Measurements from ENCODE around the gene RNF8.

Gene RNF8

GRCh38 chr6:37366910-37367309, 13.1 kb downstream of the RNF8 start:
- no peak overlapping the region for H3K4me2 ChIP-seq (ENCODE audit: insufficient read depth, low read length)
- TF ChIP-seq EZH2 (IDR thresholded peaks at IDR 0.05; ENCODE audit: borderline replicate concordance, low read depth, low read length, severe bottlenecking) (no peak), CTCF (IDR thresholded peaks at IDR 0.05; ENCODE audit: borderline replicate concordance, extremely low read depth, low read length, poor library complexity, severe bottlenecking) (no peak)
- H3K79me2 ChIP-seq (ENCODE audit: insufficient read depth, low read length) = peaks cover 28% of the 10 kb centered on the region; the same call in 1 of the 2 replicates
- H4K20me1 ChIP-seq (ENCODE audit: insufficient read depth, low read length) = peaks cover 6% of the 10 kb centered on the region; the same call in 1 of the 2 replicates
- H3K4me1 ChIP-seq (ENCODE audit: insufficient read depth, low read length) = no peaks in the 10 kb centered on the region
- ATAC-seq (ENCODE audit: insufficient read depth, low read depth) = no peak
- no peak overlapping the region for H3K4me3 ChIP-seq (ENCODE audit: low read depth in 1 of 2, low read length in 2 of 2)
- peaks cover 83% of the 10 kb centered on the region for H3K36me3 ChIP-seq (ENCODE audit: insufficient read depth, low read length)
- no peak overlapping the region for H2AFZ ChIP-seq (ENCODE audit: low read depth, low read length)
- no peaks in the 10 kb centered on the region for H3K9me3 ChIP-seq (ENCODE audit: insufficient read depth, low read length, severe bottlenecking)
- H3K27ac ChIP-seq (ENCODE audit: low read length) = no peak overlapping the region
- H3K27me3 ChIP-seq (ENCODE audit: insufficient read depth, low read length, poor library complexity) = no peaks in the 10 kb centered on the region
- DNase-seq = no peak
- no peak overlapping the region for H3K9ac ChIP-seq (ENCODE audit: low read depth, low read length)

GRCh38 chr6:37368961-37369320, 15.2 kb downstream of the RNF8 start:
- H3K4me2 ChIP-seq (ENCODE audit: insufficient read depth, low read length) = no peak overlapping the region

GRCh38 chr6:37369321-37370201, 15.8 kb downstream of the RNF8 start:
- Histone ChIP-seq H3K4me1 (ENCODE audit: insufficient read depth, low read length) (no peaks in the 10 kb centered on the region), H3K9ac (ENCODE audit: low read depth, low read length) (no peak overlapping the region), H3K9me3 (ENCODE audit: insufficient read depth, low read length, severe bottlenecking) (no peaks in the 10 kb centered on the region), H3K27ac (ENCODE audit: low read length) (no peak overlapping the region), H4K20me1 (ENCODE audit: insufficient read depth, low read length) (peaks cover 9% of the 10 kb centered on the region; the same call in 1 of the 2 replicates), H3K4me3 (ENCODE audit: low read depth in 1 of 2, low read length in 2 of 2) (no peak overlapping the region), H3K36me3 (ENCODE audit: insufficient read depth, low read length) (peaks cover 89% of the 10 kb centered on the region), H3K79me2 (ENCODE audit: insufficient read depth, low read length) (peaks cover 20% of the 10 kb centered on the region; the same call in 1 of the 2 replicates), H3K27me3 (ENCODE audit: insufficient read depth, low read length, poor library complexity) (no peaks in the 10 kb centered on the region), H3K4me2 (ENCODE audit: insufficient read depth, low read length) (no peak overlapping the region), H2AFZ (ENCODE audit: low read depth, low read length) (no peak overlapping the region)
- DNase-seq (no peak), ATAC-seq (ENCODE audit: insufficient read depth, low read depth) (no peak)
- no peak for TF ChIP-seq EZH2 (IDR thresholded peaks at IDR 0.05; ENCODE audit: borderline replicate concordance, low read depth, low read length, severe bottlenecking)
- TF ChIP-seq CTCF (IDR thresholded peaks at IDR 0.05; ENCODE audit: borderline replicate concordance, extremely low read depth, low read length, poor library complexity, severe bottlenecking) = no peak

More at GRCh38 chr6:37368961-37369320, 15.2 kb downstream of the RNF8 start:
- Histone ChIP-seq H3K79me2 (ENCODE audit: insufficient read depth, low read length) (peaks cover 23% of the 10 kb centered on the region; the same call in 1 of the 2 replicates), H3K4me1 (ENCODE audit: insufficient read depth, low read length) (no peaks in the 10 kb centered on the region), H3K27ac (ENCODE audit: low read length) (no peak overlapping the region), H4K20me1 (ENCODE audit: insufficient read depth, low read length) (peaks cover 6% of the 10 kb centered on the region; the same call in 1 of the 2 replicates), H2AFZ (ENCODE audit: low read depth, low read length) (no peak overlapping the region), H3K4me3 (ENCODE audit: low read depth in 1 of 2, low read length in 2 of 2) (no peak overlapping the region), H3K9me3 (ENCODE audit: insufficient read depth, low read length, severe bottlenecking) (no peaks in the 10 kb centered on the region), H3K9ac (ENCODE audit: low read depth, low read length) (no peak overlapping the region), H3K36me3 (ENCODE audit: insufficient read depth, low read length) (peaks cover 86% of the 10 kb centered on the region), H3K27me3 (ENCODE audit: insufficient read depth, low read length, poor library complexity) (no peaks in the 10 kb centered on the region)
- DNase-seq = no peak
- ATAC-seq (ENCODE audit: insufficient read depth, low read depth) = no peak
- TF ChIP-seq EZH2 (IDR thresholded peaks at IDR 0.05; ENCODE audit: borderline replicate concordance, low read depth, low read length, severe bottlenecking) = no peak
- no peak for TF ChIP-seq CTCF (IDR thresholded peaks at IDR 0.05; ENCODE audit: borderline replicate concordance, extremely low read depth, low read length, poor library complexity, severe bottlenecking)
